ENCODE results near the gene GLT8D1. TPM values are rescaled to one million over a fixed set of nuclear protein-coding genes. Genes with fewer than 3 reads are reported as not detected.

The GLT8D1 gene
- total RNA-seq (10 to 100 TPM; 18.9 to 47.7 (median 45.2) TPM), polyA plus RNA-seq (10 to 100 TPM; 62.5 to 80.9 TPM), total RNA-seq (25.8 reads per million, percentile 56 among the genes with 10 or more reads in this experiment)

GRCh38 chr3:52705688-52706686 lies at the start of gene GLT8D1, which contains the start of gene SPCS1:
Gene GLT8D1, minus strand, starts transcription at chr3:52705791. Its CDS starts 5,331 bp downstream, at chr3:52700460.
Gene SPCS1, plus strand, starts transcription at chr3:52706106. Its CDS starts 141 bp downstream, at chr3:52706247.
- Histone ChIP-seq H3K27me3 (ENCODE audit: control insufficient read depth in 2 of 2, insufficient read depth in 2 of 2, low read length in 2 of 2) (no peaks in the 10 kb centered on the region), H3K4me3 (ENCODE audit: low read length) (peak within 1 kb of the TSS; percentile 97), H3K9me3 (ENCODE audit: control insufficient read depth in 2 of 3, low read length in 3 of 3) (no peaks in the 10 kb centered on the region), H3K36me3 (ENCODE audit: control insufficient read depth in 2 of 3, insufficient read depth in 3 of 3, low read length in 3 of 3) (peaks cover 0 to 24% (median 6%) of the 10 kb centered on the region in 3 experiments), H3K4me1 (ENCODE audit: control insufficient read depth in 2 of 2, insufficient read depth in 2 of 2, low read length in 2 of 2) (peaks cover 25 to 33% of the 10 kb centered on the region in 2 donors), H3K27ac (ENCODE audit: low read depth, low read length) (peak within 1 kb of the TSS; percentile 93)
- ChIA-PET POLR2A (interaction anchor here (0.7 to 4.1 kb wide), 7 partner anchors 9 to 251 kb away, joined by 3 to 33 read pairs (median 8); partner anchors contain the start of genes GNL3, NEK4, NISCH and PBRM1), CTCF (interaction anchor here (1.7 kb wide), 1 partner anchor 15 kb away, joined by 9 read pairs; no protein-coding TSS in a partner anchor)
- H3K9me3 Mint-ChIP-seq, result no peaks in the 10 kb centered on the region
- DNase-seq (peak; percentile 83 to 96 (median 91)), ATAC-seq (peak; percentile 94)
- H3K27ac Mint-ChIP-seq, result peak within 1 kb of the TSS; percentile 90 to 97 (median 95)
- H3K27me3 Mint-ChIP-seq, result no peaks in the 10 kb centered on the region
- peaks cover 21 to 46% (median 40%) of the 10 kb centered on the region in 7 donors for H3K4me1 Mint-ChIP-seq
- peaks cover 0 to 10% (median 3%) of the 10 kb centered on the region in 5 donors for H3K36me3 Mint-ChIP-seq
- intact Hi-C loops (cut with micrococcal nuclease), result loop anchor here (1.0 to 10.0 kb wide), 9 partner anchors 15 to 651 kb away; partner anchors contain the start of genes GNL3 (in 2 of the 2), NEK4 (in 2 of the 2), UQCC5 (in 2 of the 2) and DUSP7 (in 1 of the 2)
- peak within 1 kb of the TSS; percentile 89 to 96 (median 94) for H3K4me3 Mint-ChIP-seq

- intact Hi-C loops (cut with micrococcal nuclease), result no loop called here
- ATAC-seq (no peak), DNase-seq (no peak)
- ChIA-PET POLR2A (interaction anchor here (0.8 kb wide), 1 partner anchor 16 kb away, joined by 3 read pairs; the partner anchor contains the start of gene NEK4), CTCF (no interaction called here)
- Histone ChIP-seq H3K27ac (ENCODE audit: low read depth, low read length) (no peak overlapping the region), H3K27me3 (ENCODE audit: control insufficient read depth in 2 of 2, insufficient read depth in 2 of 2, low read length in 2 of 2) (no peaks in the 10 kb centered on the region), H3K9me3 (ENCODE audit: control insufficient read depth in 2 of 3, low read length in 3 of 3) (no peaks in the 10 kb centered on the region), H3K4me1 (ENCODE audit: control insufficient read depth in 2 of 2, insufficient read depth in 2 of 2, low read length in 2 of 2) (no peaks in the 10 kb centered on the region), H3K4me3 (ENCODE audit: low read length) (no peak overlapping the region), H3K36me3 (ENCODE audit: control insufficient read depth in 2 of 3, insufficient read depth in 3 of 3, low read length in 3 of 3) (peaks cover 8 to 56% (median 9%) of the 10 kb centered on the region in 3 experiments)
- no peak overlapping the region for H3K4me3 Mint-ChIP-seq
- H3K27me3 Mint-ChIP-seq, result no peaks in the 10 kb centered on the region
- H3K4me1 Mint-ChIP-seq, result peaks cover 0 to 5% (median 0%) of the 10 kb centered on the region in 7 donors
- H3K36me3 Mint-ChIP-seq, result peaks cover 9 to 58% (median 29%) of the 10 kb centered on the region in 5 donors
- no peaks in the 10 kb centered on the region for H3K9me3 Mint-ChIP-seq
- no peak overlapping the region for H3K27ac Mint-ChIP-seq
Measured at GRCh38 chr3:52754373-52754772, 48.8 kb upstream of the GLT8D1 start.

DNA sequence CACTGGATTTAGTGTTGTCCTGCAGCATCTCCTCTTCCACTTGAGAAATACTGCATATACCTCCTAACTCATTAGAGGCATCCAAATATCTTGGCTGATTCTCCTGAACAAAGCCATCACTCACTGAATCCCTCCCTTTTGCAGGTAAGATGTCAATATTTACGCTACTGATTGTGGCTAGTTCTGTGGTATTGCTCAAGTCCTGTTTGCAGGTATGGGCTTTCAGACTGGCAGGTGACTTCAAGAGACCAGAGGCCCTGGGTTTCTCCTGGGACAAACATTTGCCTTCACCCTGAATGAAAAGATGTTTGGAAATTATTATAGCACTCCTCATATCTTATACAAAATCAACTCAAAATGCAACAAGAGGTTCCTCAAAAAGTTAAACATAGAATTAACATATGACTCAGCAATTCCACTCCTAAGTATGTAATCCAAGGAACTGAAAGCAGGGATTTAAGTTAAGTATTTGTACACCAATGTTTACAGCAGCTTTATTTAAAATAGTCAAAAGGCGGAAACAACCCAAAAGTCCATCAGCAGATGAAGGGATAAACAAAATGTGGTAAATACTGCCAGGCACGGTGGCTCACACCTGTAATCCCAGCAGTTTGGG lies 46.6 kb upstream of the GLT8D1 start:
- Histone ChIP-seq H3K4me3 (ENCODE audit: low read length) (no peak overlapping the region), H3K27me3 (ENCODE audit: control insufficient read depth in 2 of 2, insufficient read depth in 2 of 2, low read length in 2 of 2) (no peaks in the 10 kb centered on the region), H3K4me1 (ENCODE audit: control insufficient read depth in 2 of 2, insufficient read depth in 2 of 2, low read length in 2 of 2) (no peaks in the 10 kb centered on the region), H3K36me3 (ENCODE audit: control insufficient read depth in 2 of 3, insufficient read depth in 3 of 3, low read length in 3 of 3) (peaks cover 8 to 63% (median 9%) of the 10 kb centered on the region in 3 experiments), H3K9me3 (ENCODE audit: control insufficient read depth in 2 of 3, low read length in 3 of 3) (no peaks in the 10 kb centered on the region), H3K27ac (ENCODE audit: low read depth, low read length) (no peak overlapping the region)
- Mint-ChIP-seq H3K27me3 (no peaks in the 10 kb centered on the region), H3K36me3 (peaks cover 7 to 51% (median 26%) of the 10 kb centered on the region in 5 donors), H3K9me3 (no peaks in the 10 kb centered on the region), H3K4me1 (peaks cover 0 to 5% (median 0%) of the 10 kb centered on the region in 7 donors), H3K27ac (no peak overlapping the region), H3K4me3 (no peak overlapping the region)
- ChIA-PET CTCF (no interaction called here), POLR2A (no interaction called here)
- intact Hi-C loops (cut with micrococcal nuclease), result no loop called here
- DNase-seq, result no peak
- ATAC-seq, result no peak

DNA sequence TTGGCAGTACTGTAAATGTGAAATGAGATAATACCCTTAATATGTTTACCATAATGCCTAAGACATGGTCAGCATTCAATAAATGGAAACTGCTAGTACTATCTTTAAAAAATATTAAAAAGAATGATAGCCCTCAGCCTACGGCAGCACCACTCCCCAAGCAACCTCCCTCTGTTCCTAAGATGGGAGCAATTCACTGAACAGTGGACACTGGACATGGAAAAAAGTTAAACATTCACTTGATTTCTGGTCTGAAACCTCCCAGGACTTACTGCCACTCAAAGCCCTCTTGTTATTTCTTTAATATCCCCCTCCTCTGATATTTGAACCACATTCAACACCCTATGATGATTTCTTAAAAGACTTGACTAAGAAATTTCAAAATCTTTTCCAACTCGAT lies 38.1 kb upstream of the GLT8D1 start:
- Mint-ChIP-seq H3K27ac (peak overlapping the region in 2 of 9 donors; percentile 6 to 38), H3K36me3 (peaks cover 13 to 49% (median 30%) of the 10 kb centered on the region in 5 donors), H3K4me1 (peaks cover 0 to 2% (median 0%) of the 10 kb centered on the region in 7 donors), H3K4me3 (no peak overlapping the region), H3K27me3 (no peaks in the 10 kb centered on the region), H3K9me3 (no peaks in the 10 kb centered on the region)
- DNase-seq (no peak), ATAC-seq (no peak)
- Histone ChIP-seq H3K27me3 (ENCODE audit: control insufficient read depth in 2 of 2, insufficient read depth in 2 of 2, low read length in 2 of 2) (no peaks in the 10 kb centered on the region), H3K4me1 (ENCODE audit: control insufficient read depth in 2 of 2, insufficient read depth in 2 of 2, low read length in 2 of 2) (no peaks in the 10 kb centered on the region), H3K9me3 (ENCODE audit: control insufficient read depth in 2 of 3, low read length in 3 of 3) (no peaks in the 10 kb centered on the region), H3K4me3 (ENCODE audit: low read length) (no peak overlapping the region), H3K27ac (ENCODE audit: low read depth, low read length) (no peak overlapping the region), H3K36me3 (ENCODE audit: control insufficient read depth in 2 of 3, insufficient read depth in 3 of 3, low read length in 3 of 3) (peaks cover 4 to 55% (median 13%) of the 10 kb centered on the region in 3 experiments)
- ChIA-PET POLR2A (no interaction called here), CTCF (interaction anchor here (1.0 to 1.4 kb wide), 3 partner anchors 242 to 329 kb away, joined by 3 to 7 read pairs (median 3); no protein-coding TSS in a partner anchor)
- intact Hi-C loops (cut with micrococcal nuclease), result loop anchor here (2.0 to 5.0 kb wide), 3 partner anchors 55 to 453 kb away; no protein-coding TSS in a partner anchor

DNA sequence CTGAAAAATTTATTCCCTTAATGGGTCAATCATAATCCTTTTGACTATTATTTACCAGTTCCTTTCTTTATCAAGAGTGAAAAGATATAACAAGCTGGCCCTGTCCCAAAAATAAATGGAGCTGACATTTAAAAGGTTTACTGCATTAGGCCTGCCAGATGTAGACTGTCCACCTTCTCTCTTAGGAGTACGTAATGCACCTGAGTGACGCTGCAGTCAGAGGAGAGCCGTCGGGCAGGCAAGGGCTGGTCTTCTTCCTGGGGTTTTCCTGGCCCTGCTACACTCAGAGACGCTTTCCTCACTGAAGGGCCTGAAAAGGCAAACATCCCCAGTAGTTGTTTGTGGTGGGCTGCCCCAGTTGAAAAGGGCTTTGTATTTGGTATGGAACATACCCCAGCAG lies 37.6 kb upstream of the GLT8D1 start:
- DNase-seq (no peak), ATAC-seq (no peak)
- H3K36me3 Mint-ChIP-seq, result peaks cover 13 to 45% (median 26%) of the 10 kb centered on the region in 5 donors
- no peaks in the 10 kb centered on the region for H3K9me3 Mint-ChIP-seq
- Histone ChIP-seq H3K27ac (ENCODE audit: low read depth, low read length) (no peak overlapping the region), H3K36me3 (ENCODE audit: control insufficient read depth in 2 of 3, insufficient read depth in 3 of 3, low read length in 3 of 3) (peaks cover 4 to 53% (median 13%) of the 10 kb centered on the region in 3 experiments), H3K9me3 (ENCODE audit: control insufficient read depth in 2 of 3, low read length in 3 of 3) (no peaks in the 10 kb centered on the region), H3K4me3 (ENCODE audit: low read length) (no peak overlapping the region), H3K4me1 (ENCODE audit: control insufficient read depth in 2 of 2, insufficient read depth in 2 of 2, low read length in 2 of 2) (no peaks in the 10 kb centered on the region), H3K27me3 (ENCODE audit: control insufficient read depth in 2 of 2, insufficient read depth in 2 of 2, low read length in 2 of 2) (no peaks in the 10 kb centered on the region)
- POLR2A ChIA-PET, result no interaction called here
- no peak overlapping the region for H3K27ac Mint-ChIP-seq
- CTCF ChIA-PET, result interaction anchor here (1.0 to 1.4 kb wide), 3 partner anchors 243 to 330 kb away, joined by 3 to 7 read pairs (median 3); no protein-coding TSS in a partner anchor
- H3K27me3 Mint-ChIP-seq, result no peaks in the 10 kb centered on the region
- intact Hi-C loops (cut with micrococcal nuclease), result loop anchor here (2.0 to 5.0 kb wide), 3 partner anchors 56 to 454 kb away; no protein-coding TSS in a partner anchor
- no peak overlapping the region for H3K4me3 Mint-ChIP-seq
- H3K4me1 Mint-ChIP-seq, result peaks cover 0 to 2% (median 0%) of the 10 kb centered on the region in 7 donors
